ENCODE measurements around the gene AGO3.
A peak's percentile ranks its signal among the peaks of the same experiment; 100 is the strongest.

The AGO3 gene

DNA sequence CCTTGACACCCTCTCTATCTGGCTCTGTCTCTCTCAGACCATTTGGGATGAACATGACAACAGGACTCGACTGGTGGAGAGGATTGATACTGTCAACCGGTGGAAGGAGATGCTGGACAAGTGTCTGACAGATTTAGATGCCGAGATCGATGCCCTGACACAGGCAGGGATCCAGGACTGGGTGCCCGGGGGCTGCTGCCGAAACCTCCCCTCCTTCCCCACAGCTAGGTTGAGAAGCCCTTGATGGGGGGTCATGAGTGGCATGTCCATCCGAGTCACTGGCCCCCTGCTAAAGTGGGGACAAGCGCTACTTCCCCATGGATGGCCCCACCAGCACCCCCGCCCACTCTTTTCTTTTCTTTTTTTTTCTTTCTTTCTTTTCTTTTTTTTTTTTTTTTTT is 154.2 kb downstream of the AGO3 start:
- TF ChIP-seq, protein P1, sequence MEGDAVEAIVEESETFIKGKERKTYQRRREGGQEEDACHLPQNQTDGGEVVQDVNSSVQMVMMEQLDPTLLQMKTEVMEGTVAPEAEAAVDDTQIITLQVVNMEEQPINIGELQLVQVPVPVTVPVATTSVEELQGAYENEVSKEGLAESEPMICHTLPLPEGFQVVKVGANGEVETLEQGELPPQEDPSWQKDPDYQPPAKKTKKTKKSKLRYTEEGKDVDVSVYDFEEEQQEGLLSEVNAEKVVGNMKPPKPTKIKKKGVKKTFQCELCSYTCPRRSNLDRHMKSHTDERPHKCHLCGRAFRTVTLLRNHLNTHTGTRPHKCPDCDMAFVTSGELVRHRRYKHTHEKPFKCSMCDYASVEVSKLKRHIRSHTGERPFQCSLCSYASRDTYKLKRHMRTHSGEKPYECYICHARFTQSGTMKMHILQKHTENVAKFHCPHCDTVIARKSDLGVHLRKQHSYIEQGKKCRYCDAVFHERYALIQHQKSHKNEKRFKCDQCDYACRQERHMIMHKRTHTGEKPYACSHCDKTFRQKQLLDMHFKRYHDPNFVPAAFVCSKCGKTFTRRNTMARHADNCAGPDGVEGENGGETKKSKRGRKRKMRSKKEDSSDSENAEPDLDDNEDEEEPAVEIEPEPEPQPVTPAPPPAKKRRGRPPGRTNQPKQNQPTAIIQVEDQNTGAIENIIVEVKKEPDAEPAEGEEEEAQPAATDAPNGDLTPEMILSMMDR (conservative IDR thresholded peaks at IDR 0.05; ENCODE audit: low read depth, low read length) = no peak
- H3K4me3 ChIP-seq (ENCODE audit: low read length) = no peak overlapping the region
- DNase-seq (ENCODE audit: low read depth) = no peak

DNA sequence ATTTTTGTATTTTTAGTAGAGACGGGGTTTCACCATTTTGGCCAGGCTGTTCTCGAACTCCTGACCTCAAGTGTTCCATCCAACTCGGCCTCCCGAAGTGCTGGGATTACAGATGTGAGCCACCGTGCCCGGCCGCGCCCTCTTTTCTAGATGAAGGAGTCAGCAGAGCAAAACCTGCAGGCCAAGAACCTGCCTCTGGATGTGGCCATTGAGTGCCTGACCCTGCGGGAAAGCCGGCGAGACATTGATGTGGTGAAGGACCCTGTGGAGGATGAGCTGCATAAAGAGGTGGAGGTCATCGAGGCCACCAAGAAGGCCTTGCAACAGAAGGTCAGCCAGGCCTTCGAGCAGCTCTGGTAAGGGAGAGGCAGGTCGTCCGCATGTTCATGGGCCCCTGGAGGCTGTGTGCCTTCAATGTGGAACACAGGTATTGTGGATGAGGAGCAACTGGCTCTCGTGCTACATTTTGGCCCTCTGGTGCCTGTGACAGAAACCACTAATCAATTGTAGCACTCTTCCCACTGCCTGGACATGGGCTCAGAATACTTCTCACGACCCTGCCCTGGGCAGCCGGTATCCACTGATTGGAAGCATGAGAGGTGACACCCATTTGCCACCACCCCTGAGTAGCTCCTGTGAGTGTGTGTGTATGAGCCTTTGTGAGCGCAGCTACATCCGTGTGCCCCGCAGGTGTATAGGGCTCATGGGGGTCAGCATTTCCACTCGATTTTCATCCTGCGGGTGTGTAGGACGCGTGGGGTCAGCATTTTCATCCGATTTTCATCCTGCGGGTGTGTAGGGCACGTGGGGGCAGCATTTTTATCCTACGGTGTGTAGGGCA is 155.0 kb downstream of the AGO3 start:
- no peak for DNase-seq (ENCODE audit: low read depth)
- H3K4me3 ChIP-seq (ENCODE audit: low read length) = no peak overlapping the region
- TF ChIP-seq, protein P1 (conservative IDR thresholded peaks at IDR 0.05; ENCODE audit: low read depth, low read length) = no peak

DNA sequence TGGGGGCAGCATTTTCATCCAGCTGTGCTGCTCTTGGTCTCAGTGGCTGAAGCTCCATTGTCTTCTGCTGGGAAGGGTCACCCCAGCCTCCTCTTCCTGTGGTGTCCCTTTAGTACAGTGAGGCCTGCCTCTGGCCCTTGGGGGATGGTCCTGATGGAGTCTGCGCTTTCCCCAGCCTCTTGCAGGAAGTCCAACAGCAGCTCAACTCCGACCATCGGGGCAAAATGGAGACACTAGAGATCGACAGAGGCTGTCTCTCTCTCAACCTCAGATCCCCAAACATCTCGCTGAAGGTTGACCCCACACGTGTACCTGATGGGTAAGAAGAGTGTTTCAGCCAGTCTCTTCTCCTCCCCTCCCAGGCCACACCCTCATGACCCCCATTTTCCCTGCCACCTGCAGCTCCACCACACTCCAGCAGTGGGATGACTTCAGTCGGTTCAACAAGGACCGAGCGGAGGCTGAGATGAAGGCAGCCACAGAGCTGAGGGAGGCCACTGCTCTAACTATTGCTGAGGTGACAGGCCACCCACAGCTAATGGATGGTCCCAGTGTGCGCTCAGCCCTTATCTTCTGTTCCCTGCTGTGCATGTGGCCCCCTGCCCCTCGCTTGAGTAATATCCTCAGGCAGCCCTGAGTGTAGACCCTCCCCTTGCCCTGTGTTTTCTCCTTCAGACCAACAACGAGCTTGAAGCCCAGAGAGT is 155.8 kb downstream of the AGO3 start:
- no peak for DNase-seq (ENCODE audit: low read depth)
- TF ChIP-seq, protein P1 (conservative IDR thresholded peaks at IDR 0.05; ENCODE audit: low read depth, low read length) = no peak
- H3K4me3 ChIP-seq (ENCODE audit: low read length) = no peak overlapping the region

DNA sequence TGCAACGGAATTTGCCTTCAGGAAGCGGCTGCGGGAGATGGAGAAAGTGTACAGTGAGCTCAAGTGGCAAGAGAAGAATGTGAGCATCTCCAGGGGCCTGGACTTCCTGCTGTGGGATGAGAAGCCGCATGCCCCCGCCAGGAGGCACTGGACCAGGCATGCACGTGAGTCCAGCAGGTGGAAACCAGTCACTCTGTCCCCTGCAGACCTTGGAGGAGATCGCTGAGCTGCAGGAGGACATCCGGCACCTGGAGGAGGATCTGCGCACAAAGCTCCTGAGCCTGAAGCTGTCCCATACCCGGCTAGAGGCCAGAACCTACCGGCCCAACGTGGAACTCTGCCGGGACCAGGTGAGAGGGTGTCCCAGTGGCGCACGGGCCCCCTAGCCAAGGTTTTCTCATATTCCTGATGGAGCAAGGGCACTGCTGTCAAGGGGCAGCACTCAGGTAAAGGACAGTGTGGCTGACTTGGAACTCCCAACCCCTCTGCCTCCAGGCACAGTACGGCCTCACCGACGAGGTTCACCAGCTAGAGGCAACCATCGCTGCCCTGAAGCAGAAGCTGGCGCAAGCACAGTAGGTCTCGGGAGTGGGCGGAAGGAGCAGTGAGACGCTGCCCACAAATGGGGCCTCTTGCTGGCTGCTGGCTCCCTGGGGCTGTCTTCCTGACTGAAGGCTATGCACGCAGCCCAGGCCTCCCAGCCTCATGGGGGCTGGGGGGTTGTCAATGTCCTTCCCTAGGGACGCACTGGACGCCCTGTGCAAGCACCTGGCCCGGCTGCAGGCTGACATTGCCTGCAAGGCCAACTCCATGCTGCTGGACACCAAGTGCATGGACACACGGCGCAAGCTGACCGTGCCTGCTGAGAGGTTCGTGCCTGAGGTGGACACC is 156.6 kb downstream of the AGO3 start:
- no peak for DNase-seq (ENCODE audit: low read depth)
- no peak overlapping the region for H3K4me3 ChIP-seq (ENCODE audit: low read length)

DNA sequence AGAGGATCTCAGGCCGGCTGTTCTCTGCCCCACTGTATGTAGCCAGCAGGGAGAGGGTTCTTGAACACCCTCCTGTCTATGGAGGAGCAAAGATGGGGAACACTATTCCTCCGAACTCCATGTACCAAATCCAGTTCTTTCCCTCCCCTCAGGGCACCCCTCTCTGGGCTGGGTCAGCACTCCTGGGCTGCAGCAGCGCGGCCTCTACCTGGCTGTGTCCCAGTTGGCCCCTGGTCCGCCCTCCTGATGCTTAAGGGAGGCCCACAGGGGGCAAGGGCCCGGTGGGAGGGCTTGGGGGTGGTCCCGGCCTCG is 157.3 kb downstream of the AGO3 start:
- TF ChIP-seq, protein P1 (conservative IDR thresholded peaks at IDR 0.05; ENCODE audit: low read depth, low read length) = no peak
- no peak for DNase-seq (ENCODE audit: low read depth)
- peak overlapping the region; percentile 86 for H3K4me3 ChIP-seq (ENCODE audit: low read length)

More for the DNA sequence above, 156.6 kb downstream of the AGO3 start:
- TF ChIP-seq, protein P1 (conservative IDR thresholded peaks at IDR 0.05; ENCODE audit: low read depth, low read length) = no peak

DNA sequence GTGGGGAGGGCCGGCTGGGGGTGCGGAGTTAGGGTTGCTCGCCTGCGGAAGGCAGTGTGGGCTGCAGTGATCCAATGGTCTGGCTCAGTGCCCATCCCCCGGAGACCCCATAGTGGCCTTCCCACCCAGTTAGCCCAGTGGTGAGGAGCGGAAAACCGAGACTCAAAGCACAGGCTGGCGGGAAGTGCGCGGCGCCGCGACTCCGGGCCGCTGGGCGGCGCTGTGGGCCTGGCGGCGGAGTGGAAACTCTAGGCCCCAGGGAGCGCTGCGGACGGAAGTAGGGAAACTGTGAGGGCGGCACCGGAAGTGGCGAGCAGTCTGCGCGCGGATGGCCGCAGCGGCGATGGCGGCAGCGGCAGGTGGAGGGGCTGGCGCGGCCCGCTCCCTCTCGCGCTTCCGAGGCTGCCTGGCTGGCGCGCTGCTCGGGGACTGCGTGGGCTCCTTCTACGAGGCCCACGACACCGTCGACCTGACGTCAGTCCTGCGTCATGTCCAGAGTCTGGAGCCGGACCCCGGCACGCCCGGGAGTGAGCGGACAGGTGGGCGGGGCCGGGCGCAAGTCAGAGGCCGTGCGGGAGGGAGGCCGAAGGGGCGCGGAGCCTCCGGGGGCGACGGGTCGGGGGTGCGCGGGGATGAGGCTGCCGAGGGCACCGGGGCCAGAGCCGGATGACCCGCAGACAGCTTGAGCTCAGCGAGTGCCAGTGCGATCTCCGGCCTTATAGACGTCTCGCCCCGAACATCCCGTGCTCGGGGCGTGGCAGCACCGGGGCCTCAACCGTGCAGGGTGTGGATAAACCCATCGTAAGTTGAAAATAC is 157.9 kb downstream of the AGO3 start, which contains the start of gene ADPRS:
Gene ADPRS (plus strand): TSS at position 316 of the 816 bp plus-strand sequence. CDS start 13 bp downstream, at position 329.
- H3K4me3 ChIP-seq (ENCODE audit: low read length) = peak within 1 kb of the TSS; percentile 86
- TF ChIP-seq, protein P1 (conservative IDR thresholded peaks at IDR 0.05; ENCODE audit: low read depth, low read length) = peak; percentile 87
- peak; percentile 66 for DNase-seq (ENCODE audit: low read depth)

Data from retinal pigment epithelial cell (primary cell).